ENCODE measurements around the gene GAN. TPM values are rescaled to one million over a fixed set of nuclear protein-coding genes. Genes with fewer than 3 reads are reported as not detected.

Gene GAN
- total RNA-seq, 1 experiment from 2014 or later = 25.4 TPM

- peaks cover 16% of the 10 kb centered on the region for H3K9me3 Mint-ChIP-seq
- peaks cover 4% of the 10 kb centered on the region; the same call in 1 of the 2 replicates for H3K36me3 Mint-ChIP-seq
- ChIA-PET POLR2A (no interaction called here), CTCF (interaction anchor here (1.3 kb wide), 1 partner anchor 300 kb away, joined by 3 read pairs; no protein-coding TSS in a partner anchor)
- TF ChIP-seq CREB1 (CRISPR knock-in tag; IDR thresholded peaks at IDR 0.05) = no peak
- TF ChIP-seq ZNF425 (CRISPR knock-in tag; conservative IDR thresholded peaks at IDR 0.05) = no peak
- no peak for TF ChIP-seq OVOL2 (CRISPR knock-in tag; IDR thresholded peaks at IDR 0.05; ENCODE audit: borderline replicate concordance)
- no peak for TF ChIP-seq SMAD4 (CRISPR knock-in tag; IDR thresholded peaks at IDR 0.05)
- TF ChIP-seq ZNF423 (CRISPR knock-in tag; IDR thresholded peaks at IDR 0.05) = no peak
- TF ChIP-seq ZBTB43 (CRISPR knock-in tag; IDR thresholded peaks at IDR 0.05) = no peak
- TF ChIP-seq ZMAT4 (CRISPR knock-in tag; IDR thresholded peaks at IDR 0.05) = no peak
- TF ChIP-seq NFATC4 (CRISPR knock-in tag; IDR thresholded peaks at IDR 0.05) = no peak
- TF ChIP-seq NR2C2 (CRISPR knock-in tag; IDR thresholded peaks at IDR 0.05) = no peak
- no peak for ATAC-seq
- H3K27me3 Mint-ChIP-seq (ENCODE audit: low read depth) = no peaks in the 10 kb centered on the region; the same call in 1 of the 2 replicates
- H3K27ac Mint-ChIP-seq = no peak overlapping the region; the same call in 1 of the 2 replicates
- DNase-seq (ENCODE audit: low spot score) = no peak
- H3K4me1 Mint-ChIP-seq = no peaks in the 10 kb centered on the region
- no peak overlapping the region for H3K4me3 Mint-ChIP-seq
These were observed 82.5 kb downstream of the GAN start for GRCh38 chr16:81397058-81397878.

- ATAC-seq = no peak
These were observed 83.2 kb downstream of the GAN start for GRCh38 chr16:81397879-81398520.

GRCh38 chr16:81399909-81400308 is 85.1 kb downstream of the GAN start:
- DNase-seq (ENCODE audit: low spot score) (no peak), ATAC-seq (no peak)
- ChIA-PET CTCF (interaction anchor here (1.1 kb wide), 1 partner anchor 330 kb away, joined by 4 read pairs; no protein-coding TSS in a partner anchor), POLR2A (interaction anchor here (0.9 kb wide), 1 partner anchor 186 kb away, joined by 3 read pairs; no protein-coding TSS in a partner anchor)
- no peak for TF ChIP-seq ZNF416 (CRISPR knock-in tag; IDR thresholded peaks at IDR 0.05)
- H3K4me1 Mint-ChIP-seq = no peaks in the 10 kb centered on the region
- H3K36me3 Mint-ChIP-seq = 0 out of 2 replicates have a peak, but pooled peaks cover 4% of the 10 kb centered on the region
- no peak overlapping the region for H3K4me3 Mint-ChIP-seq
- H3K27ac Mint-ChIP-seq = no peak overlapping the region
- H3K9me3 Mint-ChIP-seq = peaks cover 16% of the 10 kb centered on the region
- H3K27me3 Mint-ChIP-seq (ENCODE audit: low read depth) = peaks cover 6% of the 10 kb centered on the region

More at GRCh38 chr16:81397879-81398520, 83.2 kb downstream of the GAN start:
- ChIA-PET CTCF (interaction anchor here (1.3 kb wide), 1 partner anchor 299 kb away, joined by 3 read pairs; no protein-coding TSS in a partner anchor), POLR2A (no interaction called here)
- H3K9me3 Mint-ChIP-seq = peaks cover 16% of the 10 kb centered on the region
- DNase-seq (ENCODE audit: low spot score) = no peak
- peak; percentile 37; the same call in 1 of the 2 replicates for TF ChIP-seq ZNF121 (CRISPR knock-in tag; IDR thresholded peaks at IDR 0.05)
- no peak for TF ChIP-seq OVOL2 (CRISPR knock-in tag; IDR thresholded peaks at IDR 0.05; ENCODE audit: borderline replicate concordance)
- H3K4me3 Mint-ChIP-seq = no peak overlapping the region
- no peaks in the 10 kb centered on the region for H3K4me1 Mint-ChIP-seq
- H3K27ac Mint-ChIP-seq = no peak overlapping the region
- no peaks in the 10 kb centered on the region; the same call in 1 of the 2 replicates for H3K27me3 Mint-ChIP-seq (ENCODE audit: low read depth)
- peaks cover 4% of the 10 kb centered on the region; the same call in 1 of the 2 replicates for H3K36me3 Mint-ChIP-seq
